HG02588 (cell line): ENCODE results near the gene CTSS.
"Not testable (repeated sequence)": the region's sequence is repeated elsewhere in the genome, so short reads cannot be mapped to it uniquely, and the experiment has no call there.

Experiments
- ATAC-seq: cut with Tn5 transposase; IDR thresholded peaks from one replicate; pipeline ENCODE4 v1.9.1; 2021; ENCODE audit warnings: mild to moderate bottlenecking, moderate library complexity; ENCODE audit not compliant: unreplicated experiment

CTSS gene

DNA sequence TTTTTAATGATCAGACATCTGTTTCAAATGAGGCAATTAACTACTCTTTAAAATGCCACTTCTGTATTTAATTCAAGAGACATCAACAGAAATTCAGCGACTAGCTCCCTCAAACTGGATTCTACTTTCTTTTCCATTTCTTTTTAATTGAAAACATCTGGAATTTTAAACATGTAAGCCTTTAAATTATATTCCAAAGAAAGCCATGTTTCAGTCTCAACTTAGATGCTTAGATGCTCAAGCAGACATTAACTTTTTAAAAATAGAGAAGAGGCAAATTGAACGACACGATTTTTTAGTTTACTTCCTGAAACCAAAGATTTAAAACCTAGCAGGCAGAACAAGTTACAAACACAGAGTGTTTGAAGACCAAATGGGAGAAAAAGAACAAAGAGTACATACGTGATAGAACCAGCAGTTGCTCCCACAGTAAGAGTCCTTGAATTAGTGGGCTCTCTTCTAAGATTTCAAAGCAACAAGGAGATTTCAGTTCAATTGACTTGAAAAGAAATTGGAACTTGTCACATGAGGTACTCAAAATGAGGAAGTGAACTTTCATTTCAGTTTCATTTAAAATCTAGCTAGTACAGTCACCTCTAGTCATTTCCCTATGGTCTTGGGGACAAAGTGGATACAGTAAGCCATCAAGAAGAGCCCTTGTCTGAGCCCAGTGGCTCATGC lies at the start of gene CTSS:
Gene CTSS, minus strand, starts transcription at position 483 of the 681 bp plus-strand sequence. CDS start 1,015 bp downstream, outside the sequence.
- peak; percentile 81 for ATAC-seq

DNA sequence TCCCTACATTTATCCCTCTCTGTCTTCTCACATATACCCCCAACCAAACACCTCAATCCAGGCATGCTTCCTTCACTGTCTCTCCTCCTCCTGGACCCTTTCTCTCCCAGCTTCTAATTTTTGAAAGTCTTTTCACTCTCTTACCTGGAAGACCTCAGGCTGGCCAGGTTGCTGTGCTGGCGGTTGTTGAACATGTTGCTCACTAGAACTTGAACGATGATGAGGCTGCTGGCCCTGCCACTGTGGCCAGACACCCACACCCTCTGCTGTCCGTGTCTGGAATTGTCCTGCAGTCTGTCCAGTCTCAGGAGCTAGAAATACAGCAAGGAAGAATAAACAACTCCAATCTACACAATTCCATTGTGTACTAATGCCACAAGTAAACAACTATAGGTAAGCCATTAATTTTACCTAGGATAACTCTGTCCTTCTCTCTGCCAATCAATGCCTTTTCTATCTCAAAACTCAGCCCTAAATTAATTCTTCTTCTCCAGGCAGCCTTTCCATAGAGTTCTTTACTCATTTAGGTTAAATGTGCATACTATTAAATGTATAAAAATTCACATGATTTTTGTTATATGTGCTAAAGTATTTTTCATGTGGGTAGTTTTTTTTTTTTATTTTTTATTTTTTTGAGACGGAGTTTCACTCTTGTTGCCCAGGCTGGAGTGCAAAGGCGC lies 47.6 kb upstream of the CTSS start:
- ATAC-seq: no peak

DNA sequence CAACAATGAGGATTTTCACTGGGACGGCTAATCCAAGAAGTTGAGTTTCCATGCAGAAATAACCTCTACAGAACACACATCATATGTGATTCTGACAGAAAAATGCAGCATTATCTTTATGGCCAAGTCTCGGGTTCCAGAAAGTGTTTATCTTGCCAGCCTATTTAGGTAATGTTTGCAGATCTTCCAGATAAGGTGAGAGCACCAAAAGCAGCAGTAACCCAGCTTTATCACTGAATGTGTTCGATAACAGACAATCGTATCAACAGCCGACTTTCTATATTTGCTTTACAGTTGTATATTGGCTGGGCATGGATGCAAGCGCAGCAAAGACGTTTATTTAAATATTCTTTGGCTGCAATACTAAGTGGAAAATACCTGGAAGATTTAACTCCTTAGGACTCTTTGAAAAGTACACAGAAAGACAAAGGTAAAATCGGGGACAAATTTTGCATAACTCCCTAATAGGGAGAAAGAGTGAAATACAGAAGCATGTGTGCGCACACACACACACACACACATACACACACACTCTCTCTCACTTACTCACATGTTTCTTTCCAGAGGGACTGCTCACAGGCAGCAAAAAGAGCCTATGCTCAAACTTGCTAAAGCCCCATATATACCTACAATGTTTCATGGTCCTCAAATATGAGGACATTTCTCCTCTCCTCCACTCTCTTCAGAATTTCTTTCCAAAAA lies 45.5 kb upstream of the CTSS start:
- ATAC-seq: no peak

DNA sequence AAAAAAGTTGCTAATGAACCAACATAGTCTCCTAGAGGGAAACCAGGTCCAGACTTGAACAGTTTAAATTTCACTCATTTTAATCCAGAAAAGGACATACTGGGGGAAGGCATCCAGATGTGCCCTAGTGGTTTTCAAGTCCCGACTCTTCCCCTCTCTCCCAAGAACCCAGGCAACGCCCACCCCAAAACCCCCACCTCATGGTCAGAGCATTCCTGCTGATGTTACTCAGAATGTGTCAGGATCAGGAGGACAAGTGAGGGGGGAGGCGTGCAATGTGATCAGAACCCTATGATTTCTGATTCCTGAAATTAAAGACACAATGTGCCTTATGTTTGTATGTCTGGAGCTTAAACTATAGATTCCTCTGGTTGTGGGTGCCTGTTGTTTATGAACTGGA lies 44.1 kb upstream of the CTSS start:
- ATAC-seq: no peak

DNA sequence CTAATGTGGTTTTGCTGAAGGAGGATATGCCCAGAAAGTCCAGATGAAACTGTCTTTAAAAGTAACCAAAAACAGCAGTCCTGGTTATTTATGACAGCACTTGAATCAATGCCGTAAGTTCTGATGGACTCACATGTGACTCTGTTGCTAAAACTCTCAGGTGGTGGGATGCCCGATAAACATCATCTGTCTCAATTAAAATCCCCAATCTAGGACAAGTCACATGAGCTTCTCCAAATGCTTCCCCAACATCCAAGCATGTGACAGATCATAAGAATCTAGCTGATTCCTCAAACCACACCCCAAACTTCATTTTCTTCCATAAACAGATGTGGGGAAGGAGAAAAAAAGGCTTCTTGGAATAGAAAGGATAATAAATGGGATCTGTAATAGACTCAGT lies 43.3 kb upstream of the CTSS start:
- no peak for ATAC-seq

DNA sequence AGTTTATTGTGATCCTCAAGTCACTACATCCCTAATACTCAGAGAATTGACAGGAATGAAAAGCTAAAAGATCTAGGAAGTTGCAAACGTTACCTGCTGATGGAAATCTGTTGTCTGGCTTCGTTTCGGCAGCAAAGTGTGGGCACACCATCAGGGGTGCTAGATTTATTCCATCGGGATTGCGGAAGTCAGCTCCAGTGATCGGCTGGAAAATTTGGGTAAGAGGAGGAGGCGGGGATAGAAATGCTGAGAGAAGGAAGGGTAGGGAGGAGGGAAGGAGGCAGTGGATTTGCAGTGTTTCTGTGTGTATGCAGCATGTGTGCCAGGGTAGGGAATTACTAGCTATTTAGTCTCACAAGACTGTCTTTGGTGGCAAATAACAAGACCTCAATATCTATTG lies 42.5 kb upstream of the CTSS start, which contains the start of gene CTSK:
Gene CTSK, minus strand, starts transcription at position 140 of the 400 bp plus-strand sequence. CDS start 1,455 bp downstream, outside the sequence.
- no peak for ATAC-seq

DNA sequence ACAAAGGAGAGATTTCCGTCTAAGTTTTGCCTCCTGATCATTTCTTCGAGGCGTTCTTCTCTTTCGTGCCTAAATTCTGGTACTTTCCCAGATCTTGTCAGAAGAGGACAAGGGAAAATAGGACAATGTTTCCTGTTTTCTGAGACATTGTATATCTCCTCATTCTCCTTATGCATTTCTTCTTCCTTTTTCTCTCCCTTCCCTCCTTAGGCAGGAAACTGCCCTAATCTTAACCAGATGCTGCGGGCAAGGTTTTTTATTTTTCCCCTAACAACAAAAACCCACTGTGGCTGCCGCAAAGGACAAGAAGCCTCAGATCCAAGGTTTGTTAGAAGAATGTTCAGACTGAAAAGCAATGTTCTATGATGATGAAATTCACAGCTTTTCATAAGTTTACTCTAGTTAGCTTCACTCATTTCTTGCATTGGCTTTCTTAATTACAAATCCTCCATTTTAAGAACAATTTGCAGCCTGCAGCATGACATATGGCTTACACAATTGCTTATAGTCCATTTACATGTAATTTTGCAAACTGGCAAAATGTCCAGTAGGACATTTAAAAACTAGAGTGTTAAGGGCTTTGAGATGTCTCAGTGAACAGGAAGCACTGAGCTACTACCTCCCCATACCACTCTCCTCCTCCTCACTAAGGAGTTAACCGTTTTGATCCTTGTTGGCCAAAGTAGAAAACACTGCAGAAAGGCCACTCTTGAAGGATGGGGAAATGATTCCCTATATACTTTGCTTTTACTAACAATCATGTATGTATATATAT lies 41.9 kb upstream of the CTSS start:
- ATAC-seq: no peak

DNA sequence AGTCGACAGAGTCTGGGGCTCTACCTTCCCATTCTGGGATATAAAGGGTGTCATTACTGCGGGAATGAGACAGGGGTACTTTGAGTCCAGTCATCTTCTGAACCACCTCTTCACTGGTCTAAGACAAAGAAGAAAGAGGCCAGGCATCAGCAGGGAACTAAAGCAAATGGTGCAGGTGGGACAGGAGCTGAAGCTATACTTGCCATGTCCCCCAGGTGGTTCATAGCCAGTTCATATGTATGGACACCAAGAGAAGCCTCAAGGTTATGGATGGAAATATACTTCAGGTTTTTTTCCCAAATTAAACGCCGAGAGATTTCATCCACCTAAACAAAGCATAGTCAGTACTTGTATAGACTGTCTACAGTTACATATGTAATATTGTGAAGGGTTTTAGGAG lies 40.3 kb upstream of the CTSS start:
- no peak for ATAC-seq

DNA sequence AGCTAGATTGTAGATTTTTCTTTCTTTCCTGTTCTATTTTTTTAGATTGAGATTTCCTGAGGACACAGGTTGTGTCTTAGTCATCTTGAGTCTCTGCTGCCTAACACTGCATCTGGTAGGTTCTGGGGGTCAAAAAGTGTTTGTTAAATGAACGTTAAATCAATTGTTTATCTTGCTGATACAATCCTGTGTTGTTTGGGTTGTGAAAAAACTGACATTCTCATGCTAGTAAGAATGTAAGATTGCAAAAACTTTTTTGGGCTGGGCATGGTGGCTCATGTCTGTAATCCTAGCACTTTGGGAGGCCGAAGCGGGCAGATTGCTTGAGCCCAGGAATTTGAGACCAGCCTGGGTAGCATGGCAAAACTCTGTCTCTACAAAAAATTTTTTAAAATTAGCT lies 39.1 kb upstream of the CTSS start:
- no peak for ATAC-seq

DNA sequence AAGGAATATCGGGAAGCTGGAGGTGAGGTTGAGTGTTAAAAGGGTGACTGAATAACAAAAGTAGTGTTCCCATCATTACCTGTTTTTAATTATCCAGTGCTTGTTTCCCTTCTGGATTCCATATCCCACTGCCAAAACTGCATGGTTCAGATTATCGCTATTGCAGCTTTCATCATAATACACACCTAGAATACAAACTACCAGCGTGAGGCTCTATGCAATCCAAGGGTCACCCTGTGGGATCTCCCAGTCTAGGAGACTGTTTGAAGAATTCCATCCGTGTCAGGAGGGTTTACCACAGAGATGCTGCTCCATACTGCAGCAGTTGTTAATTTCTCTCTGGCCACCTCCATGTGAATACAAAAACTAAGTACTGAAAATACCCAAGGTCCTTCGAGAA lies 33.5 kb upstream of the CTSS start:
- ATAC-seq: no peak

DNA sequence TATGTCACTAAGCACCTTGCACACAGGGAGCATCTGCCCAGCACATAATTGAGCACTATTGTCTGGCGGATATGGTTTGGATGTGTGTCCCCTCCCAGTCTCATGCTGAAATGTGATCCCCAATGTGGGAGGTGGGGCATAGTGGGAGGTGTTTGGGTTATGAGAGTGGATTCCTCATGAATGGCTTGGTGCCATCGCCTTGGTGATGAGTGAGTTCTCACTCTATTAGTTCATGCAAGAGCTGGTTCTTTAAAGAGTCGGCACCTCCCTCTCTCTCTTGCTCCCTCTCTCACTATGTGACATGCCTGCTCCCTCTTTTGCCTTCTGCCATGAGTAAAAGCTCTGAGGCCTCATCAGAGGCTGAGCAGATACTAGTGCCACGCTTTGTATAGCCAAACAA lies 32.9 kb upstream of the CTSS start:
- no peak for ATAC-seq

DNA sequence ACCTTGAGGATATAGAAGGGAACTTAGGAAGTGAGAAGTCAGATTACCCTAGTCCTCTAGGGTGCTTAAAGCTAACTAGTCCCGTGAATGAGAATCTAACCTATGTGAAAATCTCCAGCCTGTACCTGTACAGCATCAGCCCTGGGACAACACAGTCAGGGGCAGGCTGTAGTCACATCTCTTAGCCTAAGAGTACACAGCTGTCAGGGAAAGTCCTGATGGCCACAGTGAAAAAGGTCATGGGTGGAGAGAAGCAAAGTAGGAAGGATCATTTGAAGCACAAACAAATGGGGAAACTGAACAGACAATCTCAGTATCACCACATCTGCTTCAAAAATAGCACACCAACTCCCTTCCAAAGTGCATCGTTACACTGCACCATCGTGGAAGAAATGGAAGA lies 30.8 kb upstream of the CTSS start:
- ATAC-seq: no peak

DNA sequence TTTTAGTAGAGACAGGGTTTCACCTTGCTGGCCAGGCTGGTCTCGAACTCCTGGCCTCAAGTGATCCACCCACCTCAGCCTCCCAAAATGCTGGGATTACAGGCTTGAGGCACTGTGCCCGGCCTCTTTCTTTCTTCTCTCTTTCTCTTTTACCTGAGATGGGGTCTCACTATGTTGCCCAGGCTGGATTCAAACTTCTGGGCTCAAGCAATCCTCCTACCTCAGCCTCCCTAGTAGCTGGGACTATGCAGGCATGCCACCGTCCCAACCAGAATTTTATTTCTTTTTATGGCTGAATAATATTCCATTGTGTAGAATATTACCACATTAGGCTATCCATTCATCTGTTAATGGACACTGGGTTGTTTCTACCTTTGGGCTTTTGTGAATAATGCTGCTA lies 28.2 kb upstream of the CTSS start:
- not testable (repeated sequence) for ATAC-seq

DNA sequence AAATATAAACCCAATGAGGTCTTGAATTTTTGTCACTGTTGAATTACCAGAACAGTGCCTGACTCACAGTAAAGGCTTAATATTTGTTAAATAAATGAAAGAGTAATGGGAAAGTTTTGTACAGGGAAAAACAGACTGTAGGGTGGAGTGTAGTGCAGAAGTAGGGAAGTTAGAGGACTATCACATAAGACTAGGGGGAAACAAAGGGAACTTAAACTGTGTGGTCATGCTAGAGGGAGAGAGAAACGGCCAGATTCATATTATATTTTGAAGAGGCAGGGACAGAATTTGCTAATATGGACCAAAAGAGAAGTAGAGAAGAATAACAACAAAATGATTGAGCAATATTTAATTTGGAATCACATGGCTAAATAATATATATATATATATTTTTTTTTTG lies 27.6 kb upstream of the CTSS start:
- no peak for ATAC-seq

DNA sequence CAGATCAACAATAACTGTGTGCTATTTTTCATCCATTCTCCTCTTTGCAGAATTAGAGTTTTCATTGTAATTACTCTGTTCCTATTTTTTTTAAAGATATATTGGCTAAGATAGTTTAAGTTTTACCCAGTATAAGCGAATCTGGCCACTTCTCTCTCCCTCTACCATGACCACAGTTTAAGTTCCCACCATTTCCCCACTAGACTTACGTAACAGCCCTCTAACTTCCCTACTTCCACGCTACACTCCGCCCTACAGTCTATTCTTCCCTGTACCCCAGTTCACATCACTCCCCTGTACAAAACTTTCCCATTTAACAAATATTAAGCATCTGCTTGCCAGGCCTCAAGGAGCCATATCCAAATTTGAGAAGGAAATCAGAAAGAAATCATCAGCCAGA lies 26.0 kb upstream of the CTSS start:
- ATAC-seq: no peak

DNA sequence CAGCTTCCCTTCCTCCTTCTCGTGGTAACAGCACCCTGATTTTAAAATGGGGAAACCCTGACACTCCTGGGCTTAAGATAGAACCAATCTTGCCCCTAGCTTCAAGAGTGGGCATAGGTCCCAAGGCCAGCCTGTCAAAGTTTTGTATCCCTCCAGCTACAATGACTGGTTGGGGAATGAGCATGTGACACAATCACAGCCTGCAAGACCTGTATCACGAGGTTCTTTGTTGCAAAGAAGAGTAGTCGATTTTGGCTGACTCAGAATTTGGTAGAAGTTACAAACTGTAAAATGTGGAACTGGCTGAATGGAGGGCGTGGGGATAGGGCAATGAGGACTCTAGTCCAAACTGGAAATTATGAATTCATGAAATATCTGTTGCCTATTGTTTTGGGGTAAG lies 23.8 kb upstream of the CTSS start:
- ATAC-seq: no peak

DNA sequence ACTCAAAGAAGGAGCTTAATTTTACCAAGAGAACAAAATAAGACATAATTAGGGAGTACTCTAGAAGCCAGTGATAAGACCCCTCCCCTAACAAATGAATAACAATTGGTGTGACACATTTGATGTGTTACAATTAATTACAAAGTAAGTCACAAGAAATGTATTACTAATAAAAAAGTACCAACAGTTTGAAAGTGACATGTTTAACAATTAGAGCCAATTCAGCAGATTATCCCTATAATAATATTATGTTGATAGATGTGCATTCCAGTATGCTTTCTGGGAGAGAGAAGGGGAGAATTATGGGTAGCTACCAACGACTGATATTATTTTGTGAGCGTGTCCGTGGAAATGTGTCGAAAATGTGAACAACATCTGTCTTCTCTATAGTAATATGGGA lies 23.4 kb upstream of the CTSS start:
- no peak for ATAC-seq

DNA sequence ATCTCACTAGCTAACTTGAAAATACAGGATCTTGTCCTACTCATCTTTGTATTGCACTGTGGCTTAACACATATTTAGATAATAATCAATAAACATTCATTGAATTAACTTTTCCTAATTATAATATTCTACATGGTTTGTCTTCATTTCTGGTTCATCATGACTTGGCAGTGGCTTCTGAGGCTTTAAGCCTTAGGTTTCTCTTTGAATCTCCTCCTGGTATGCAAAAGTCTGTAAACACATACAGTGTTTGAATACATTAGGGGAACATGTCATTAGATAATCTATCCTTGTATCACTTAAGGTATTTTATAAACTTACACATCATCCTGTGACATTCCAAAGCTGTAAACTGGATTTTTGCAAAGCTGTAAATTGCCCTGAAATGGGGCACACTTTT lies 21.9 kb upstream of the CTSS start:
- no peak for ATAC-seq

DNA sequence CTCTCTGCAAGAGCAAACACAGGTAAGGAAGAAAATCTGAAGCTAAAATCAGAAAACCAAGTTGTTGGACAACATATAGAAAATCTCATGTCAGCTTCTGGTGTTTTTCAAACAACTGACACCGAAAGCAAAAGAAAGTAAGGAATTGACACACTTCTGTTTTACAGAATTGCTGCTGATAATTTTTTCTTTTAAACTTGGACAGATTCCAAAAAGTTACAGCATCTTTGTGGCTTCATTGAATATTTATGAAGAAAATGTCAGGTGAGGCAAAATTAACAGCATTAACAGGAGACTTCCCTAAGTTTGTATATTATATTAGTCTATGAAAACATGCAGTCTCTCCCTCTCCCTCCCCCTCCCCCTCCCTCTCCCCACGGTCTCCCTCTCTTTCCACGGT lies 14.9 kb upstream of the CTSS start:
- no peak for ATAC-seq

DNA sequence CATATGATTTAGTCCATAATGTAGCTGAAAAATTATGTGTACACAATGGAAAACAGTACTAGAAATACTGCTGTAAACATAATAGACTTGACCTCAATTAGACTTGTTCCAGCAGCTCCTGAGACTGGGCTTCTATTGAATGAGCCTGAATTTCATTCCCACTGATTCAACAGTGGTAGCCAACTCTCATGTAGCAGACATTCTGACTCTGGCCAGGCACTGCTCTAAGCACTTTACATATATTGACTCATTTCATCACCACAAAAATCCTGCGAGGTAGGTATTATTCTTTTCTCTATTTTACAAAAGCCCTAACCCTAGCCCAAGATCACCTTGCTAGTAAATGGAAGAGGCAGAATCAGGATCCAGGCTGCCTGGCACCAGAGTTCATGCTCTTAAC lies 12.8 kb upstream of the CTSS start:
- ATAC-seq: no peak

DNA sequence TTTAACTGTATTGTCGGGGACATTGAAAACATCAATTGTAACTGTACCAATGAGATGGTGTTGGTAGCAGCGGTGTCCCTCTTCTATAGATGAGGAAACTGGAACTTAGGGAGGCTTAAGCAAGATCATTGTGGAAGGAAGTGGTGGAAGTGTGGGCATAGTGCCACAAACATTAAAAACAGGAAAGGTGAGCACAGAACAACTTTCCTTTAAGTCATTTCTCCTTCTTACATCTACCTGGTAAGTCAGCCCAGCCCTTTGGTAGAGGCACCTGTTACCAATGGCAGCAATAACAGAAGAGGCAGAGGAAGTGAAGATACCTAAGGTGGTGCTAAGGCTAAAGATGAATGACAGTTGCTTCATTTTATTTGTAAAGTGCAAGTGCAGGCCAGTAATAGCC lies 12.0 kb upstream of the CTSS start:
- no peak for ATAC-seq
